Lung (tissue), 12 donors: ENCODE data around the gene PON3. TPM values are rescaled to one million over a fixed set of nuclear protein-coding genes. Genes with fewer than 3 reads are reported as not detected.

Source experiments
- ATAC-seq: fragments of 200-7000 bp; cut with Tn5 transposase; one replicate; pipeline ENCODE4 v1.9.1; 2020; ENCODE audit warnings: moderate number of reproducible peaks; ENCODE audit not compliant: insufficient read depth, low FRiP score
- DNase-seq, 3 donors: peaks; one replicate each; pipeline ENCODE4 v3.0.0-alpha.2; 2013 to 2017
- H3K27ac ChIP-seq, 2 donors: one replicate each; pipeline ENCODE4 v1.5.1; 2013; ENCODE audit warnings: mild to moderate bottlenecking in 2 of 2, moderate library complexity in 2 of 2, control low read depth in 1 of 2, inconsistent platforms in 1 of 2, low read depth in 1 of 2, low read length in 1 of 2
- H3K27me3 ChIP-seq, 3 donors: one replicate each; pipeline ENCODE4 v1.5.1; 2013; ENCODE audit warnings: low read length in 2 of 3; ENCODE audit not compliant: control insufficient read depth in 3 of 3, insufficient read depth in 3 of 3
- H3K36me3 ChIP-seq, 4 donors: one replicate each; pipeline ENCODE4 v1.5.1; 2013; ENCODE audit warnings: low read length in 4 of 4, mild to moderate bottlenecking in 1 of 4, moderate library complexity in 1 of 4; ENCODE audit not compliant: control insufficient read depth in 4 of 4, insufficient read depth in 4 of 4
- H3K4me1 ChIP-seq, 5 donors: one replicate each; pipeline ENCODE4 v1.5.1; 2013; ENCODE audit warnings: low read length in 5 of 5, mild to moderate bottlenecking in 2 of 5, moderate library complexity in 1 of 5; ENCODE audit not compliant: control insufficient read depth in 5 of 5, insufficient read depth in 5 of 5
- H3K4me3 ChIP-seq: one replicate; pipeline ENCODE4 v1.5.1; 2013; ENCODE audit warnings: mild to moderate bottlenecking, control low read depth, moderate library complexity
- H3K9ac ChIP-seq, 2 donors: one replicate each; pipeline ENCODE4 v1.5.1; 2013; ENCODE audit warnings: low read length in 2 of 2, control low read depth in 1 of 2; ENCODE audit not compliant: insufficient read depth in 1 of 2
- H3K9me3 ChIP-seq, 4 donors: one replicate each; pipeline ENCODE4 v1.5.1; 2013; ENCODE audit warnings: low read length in 3 of 4, mild to moderate bottlenecking in 1 of 4, moderate library complexity in 1 of 4; ENCODE audit not compliant: control insufficient read depth in 4 of 4, insufficient read depth in 3 of 4
- CTCF ChIP-seq: IDR thresholded peaks from 2 replicates; pipeline ENCODE4 v1.5.1; 2012; ENCODE audit warnings: mild to moderate bottlenecking; ENCODE audit errors: control extremely low read depth, extremely low read depth
- WGBS, 2 donors: extraction: QIAGEN DNeasy Blood & Tissue Kit; methylation state at CpG; one replicate each; pipeline ENCODE4 v1.1.7; 2013; 5-methylcytosine and 5-hydroxymethylcytosine counted together
- polyA plus RNA-seq, 2 donors: library from polyadenylated mRNA; stranded (reverse); fragments of 200-250 nt; gene quantifications; one replicate each; pipeline ENCODE4 v1.2.1, GENCODE V29; 2013
- total RNA-seq, 2 donors: library from RNA; depleted of rRNA in 1 of 2; stranded (reverse); fragments of >200 nt in 1 of 2; gene quantifications; one replicate each; pipeline ENCODE4 v1.2.1, GENCODE V29; 2014 to 2021
- donor health status: control.
- donor health status: control.
- donor health status: Bipolar disorder and iron deficiency.
- donor health status: healthy.
- donor health status: DM: yes; HTN: yes; CAD: no.

PON3 gene
- total and polyA plus RNA-seq, 4 donors = 13.2 to 28.0 (median 22.5) TPM

DNA sequence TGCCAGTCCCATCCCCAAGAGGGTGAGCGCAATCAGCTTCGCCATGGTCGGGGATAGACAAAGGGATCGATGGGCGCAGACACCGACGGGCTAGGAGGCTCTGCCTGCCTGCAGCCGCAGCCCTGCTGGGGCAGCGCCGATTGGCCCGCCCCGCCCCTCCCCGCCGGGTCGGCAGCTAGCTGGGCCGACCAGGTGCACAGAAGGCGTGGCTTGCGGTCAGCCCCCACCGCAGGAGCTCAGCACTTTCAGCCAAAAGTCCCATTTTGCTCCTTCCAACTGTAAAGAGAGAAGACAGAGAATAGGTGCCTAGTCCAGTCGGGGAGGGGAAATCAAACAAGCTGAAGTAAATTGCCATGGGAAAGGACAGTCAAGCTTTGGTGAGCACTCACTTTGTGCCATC is 71.7 kb downstream of the PON3 start, which contains the start of gene PON1:
Gene PON1 (minus strand): TSS at position 102 of the 400 bp plus-strand sequence. CDS start 57 bp downstream, at position 45.
- H3K27me3 ChIP-seq = peaks cover 0 to 7% (median 6%) of the 10 kb centered on the region in 3 donors
- TF ChIP-seq CTCF = no peak
- DNase-seq (no peak), ATAC-seq (no peak)
- no peaks in the 10 kb centered on the region for H3K4me1 ChIP-seq
- no peaks in the 10 kb centered on the region for H3K9me3 ChIP-seq
- H3K27ac ChIP-seq = no peak within 1 kb of the TSS
- no peak within 1 kb of the TSS for H3K4me3 ChIP-seq
- H3K36me3 ChIP-seq = no peaks in the 10 kb centered on the region
- no peak within 1 kb of the TSS for H3K9ac ChIP-seq
- 18 to 49% methylated on average over 16 to 20 of the region's 20 CpGs for WGBS, 2 donors

- H3K9ac ChIP-seq = no peak overlapping the region
- DNase-seq (no peak), ATAC-seq (no peak)
- no peak for TF ChIP-seq CTCF
- H3K36me3 ChIP-seq = no peaks in the 10 kb centered on the region
- no peak overlapping the region for H3K4me3 ChIP-seq
- no peak overlapping the region for H3K27ac ChIP-seq
- H3K9me3 ChIP-seq = no peaks in the 10 kb centered on the region
- H3K27me3 ChIP-seq = peaks cover 0 to 7% (median 6%) of the 10 kb centered on the region in 3 donors
- whole genome bisulfite sequencing, 2 donors = 92 to 94% methylated on average over 9 of the region's 9 CpGs
- H3K4me1 ChIP-seq = no peaks in the 10 kb centered on the region
Observed at GRCh38 chr7:95323410-95324129, 72.6 kb downstream of the PON3 start.

- H3K4me1 ChIP-seq = no peaks in the 10 kb centered on the region
- H3K36me3 ChIP-seq = no peaks in the 10 kb centered on the region
- no peak overlapping the region for H3K4me3 ChIP-seq
- no peak overlapping the region for H3K9ac ChIP-seq
- DNase-seq (no peak), ATAC-seq (no peak)
- TF ChIP-seq CTCF = no peak
- peaks cover 0 to 7% (median 6%) of the 10 kb centered on the region in 3 donors for H3K27me3 ChIP-seq
- no peak overlapping the region for H3K27ac ChIP-seq
- no peaks in the 10 kb centered on the region for H3K9me3 ChIP-seq
- WGBS, 2 donors = 79 to 80% methylated on average over 2 of the region's 2 CpGs
Observed at GRCh38 chr7:95322854-95323253, 73.3 kb downstream of the PON3 start.
